GM18520 (cell line): Measurements from ENCODE around the gene COL20A1.

Experiments used
- ATAC-seq: cut with Tn5 transposase; IDR thresholded peaks from one replicate; pipeline ENCODE4 v1.9.1; 2021; ENCODE audit not compliant: unreplicated experiment

The COL20A1 gene

GRCh38 chr20:63346131-63347080, 53.4 kb downstream of the COL20A1 start:
- no peak for ATAC-seq

DNA sequence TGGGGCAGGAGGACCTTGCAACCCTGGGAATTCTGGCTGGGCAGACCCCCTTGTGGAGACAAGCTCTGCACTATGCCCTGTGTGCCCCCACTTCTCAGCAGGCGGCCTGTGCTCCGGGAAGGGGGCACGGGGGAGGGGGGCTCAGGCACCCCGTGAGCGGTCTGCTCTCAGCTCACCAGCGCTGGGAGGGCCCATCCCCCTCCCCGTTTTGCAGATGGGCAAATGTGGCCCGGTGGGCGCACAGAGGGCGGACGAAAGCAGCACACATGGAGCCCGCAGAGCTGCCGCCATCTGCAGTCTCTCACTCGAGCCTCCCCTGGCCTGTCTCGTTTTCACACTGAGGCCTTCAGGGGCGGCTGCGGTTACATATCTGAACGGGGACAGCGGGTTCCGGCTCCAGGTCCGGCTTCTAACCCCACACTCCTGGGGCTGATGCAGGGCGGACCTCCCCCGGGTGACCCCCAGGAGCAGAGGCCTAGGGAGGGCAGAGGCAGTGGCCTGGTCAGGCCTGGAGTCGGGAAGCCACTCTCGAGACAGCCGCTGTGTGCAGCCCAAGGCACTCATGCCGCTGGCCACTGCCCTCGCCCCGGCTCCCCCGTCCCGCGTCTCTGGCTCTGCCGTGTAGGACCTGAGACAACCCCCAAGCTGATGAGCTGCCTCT, 54.2 kb downstream of the COL20A1 start:
- no peak for ATAC-seq

DNA sequence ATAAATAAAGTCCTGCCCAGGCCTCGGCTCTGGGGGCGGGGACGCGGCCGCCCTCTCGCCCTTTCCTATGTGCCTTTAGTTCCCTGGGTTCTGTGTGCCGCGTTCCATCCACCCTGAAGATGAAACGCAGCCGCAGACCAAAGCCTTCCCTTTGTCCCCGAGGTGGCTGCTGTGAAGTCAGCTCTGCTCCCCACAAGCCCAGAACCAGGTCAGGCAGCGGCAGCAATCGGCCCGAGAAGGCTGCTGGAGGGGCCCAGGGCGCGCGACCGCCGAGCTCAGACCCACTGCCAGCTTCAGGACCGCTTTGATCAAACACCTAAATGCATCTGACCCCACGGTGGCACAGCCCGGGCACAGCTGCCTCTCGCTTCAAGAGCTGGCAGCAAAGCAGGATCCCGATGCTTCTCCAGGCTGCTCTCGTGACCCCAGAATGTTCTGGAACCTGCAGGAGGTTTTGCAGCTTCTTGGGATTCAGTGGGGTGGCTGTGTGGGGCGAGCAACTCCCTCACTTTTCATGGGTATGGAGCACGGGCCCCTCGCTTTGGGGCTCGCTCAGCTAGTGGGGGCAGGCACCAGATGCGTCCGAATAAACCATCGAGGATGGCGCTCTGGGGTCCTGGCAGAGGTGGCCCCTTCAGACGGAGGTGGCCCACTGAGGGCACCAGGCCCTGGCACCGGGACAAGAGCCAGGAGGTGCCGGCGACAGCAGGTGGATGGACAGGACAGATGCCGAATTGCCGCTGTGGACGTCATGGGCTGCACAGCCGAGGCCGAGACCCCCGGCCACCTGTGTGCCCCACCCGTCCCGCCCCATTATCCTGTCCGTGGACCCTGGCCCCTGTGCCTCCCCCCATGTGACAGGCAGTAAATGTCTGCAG, 55.2 kb downstream of the COL20A1 start:
- ATAC-seq, result no peak

GRCh38 chr20:63348828-63349515, 56.0 kb downstream of the COL20A1 start:
- ATAC-seq, result no peak

DNA sequence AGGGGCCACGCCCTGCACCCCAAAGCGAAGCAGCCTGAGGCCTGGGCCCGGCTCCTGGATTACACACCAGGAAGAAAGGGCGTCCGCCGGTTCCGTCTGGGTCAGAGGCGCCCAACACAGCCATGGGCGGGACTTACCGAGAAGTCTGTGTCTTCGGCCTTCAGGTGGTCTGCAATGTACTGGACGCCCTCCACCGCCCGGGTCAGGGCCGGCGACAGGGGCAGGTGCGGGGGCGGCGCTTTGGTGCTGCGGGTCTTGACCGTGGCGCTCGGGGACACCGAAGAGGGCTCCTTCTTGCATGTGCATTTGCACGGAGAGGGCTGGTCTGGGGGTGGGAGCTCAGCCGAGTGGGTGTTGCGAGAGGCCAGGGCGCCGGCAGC, 56.5 kb downstream of the COL20A1 start:
- ATAC-seq, result no peak

DNA sequence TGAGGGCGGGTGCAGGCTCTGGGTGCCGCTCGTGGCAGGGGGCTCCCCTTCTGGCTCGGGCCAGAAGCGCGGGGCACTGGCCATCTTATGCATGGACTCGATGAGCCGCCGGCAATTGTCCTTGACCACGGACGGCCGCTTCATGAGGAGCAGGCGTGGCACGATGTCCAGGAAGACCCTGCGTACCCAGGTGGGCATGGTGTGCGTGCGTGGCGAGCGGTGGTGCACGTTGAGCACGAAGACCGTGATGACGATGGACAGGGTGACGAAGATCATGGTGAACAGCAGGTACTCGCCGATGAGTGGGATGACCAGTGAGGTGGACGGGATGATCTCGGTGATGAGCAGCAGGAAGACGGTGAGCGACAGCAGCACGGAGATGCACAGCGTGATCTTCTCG, 57.2 kb downstream of the COL20A1 start:
- ATAC-seq, result no peak

DNA sequence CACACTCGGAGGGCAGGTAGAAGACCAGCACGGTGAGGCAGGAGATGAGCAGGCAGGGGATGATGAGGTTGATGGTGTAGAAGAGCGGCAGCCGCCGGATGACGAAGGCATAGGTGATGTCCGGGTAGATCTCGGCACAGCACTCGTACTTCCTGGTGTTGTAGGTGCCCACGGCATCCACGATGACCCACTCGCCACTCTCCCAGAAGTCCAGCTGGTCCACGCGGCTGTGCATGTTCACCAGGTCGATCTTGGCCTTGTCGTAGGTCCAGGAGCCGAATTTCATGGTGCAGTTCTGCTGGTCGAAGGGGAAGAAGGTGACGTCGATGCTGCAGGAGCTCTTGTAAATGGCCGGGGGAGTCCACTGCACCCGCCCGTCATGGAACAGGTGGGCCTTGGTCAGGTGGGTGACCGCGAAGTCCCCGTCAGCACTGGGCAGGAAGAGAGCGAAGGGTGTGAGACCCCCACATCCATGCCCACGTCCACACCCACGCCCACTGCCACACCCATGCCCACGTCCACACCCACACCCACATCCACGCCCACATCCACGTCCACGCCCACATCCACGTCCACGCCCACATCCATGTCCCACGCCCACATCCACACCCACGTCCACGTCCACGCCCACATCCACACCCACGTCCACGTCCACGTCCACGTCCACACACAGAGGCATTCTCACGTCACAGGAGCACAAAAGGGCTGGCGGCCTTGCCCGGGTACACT, 57.8 kb downstream of the COL20A1 start:
- ATAC-seq, result no peak

GRCh38 chr20:63351326-63351700, 58.3 kb downstream of the COL20A1 start:
- no peak for ATAC-seq

GRCh38 chr20:63351811-63352591, 59.0 kb downstream of the COL20A1 start:
- ATAC-seq, result no peak

DNA sequence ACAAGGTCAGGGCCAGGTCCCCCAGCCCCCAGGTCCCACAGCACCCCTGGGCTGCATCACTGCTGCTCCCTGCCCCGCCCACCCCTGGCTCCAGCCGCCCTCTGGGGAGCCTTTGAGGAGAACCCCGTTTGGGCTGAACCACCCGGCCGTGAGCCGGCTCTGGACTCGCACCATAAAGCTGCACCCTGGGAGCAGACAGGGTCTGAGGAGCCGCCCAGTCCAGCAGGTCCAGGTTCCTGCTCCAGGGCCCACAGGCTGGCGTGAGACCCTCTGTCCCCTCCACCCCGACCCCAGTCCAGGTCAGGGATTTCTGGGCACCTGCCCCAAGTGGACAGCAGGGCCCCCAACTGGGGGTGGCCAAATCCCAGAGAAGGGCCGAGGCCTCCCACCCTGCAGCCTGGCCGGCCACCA, 59.8 kb downstream of the COL20A1 start:
- no peak for ATAC-seq

DNA sequence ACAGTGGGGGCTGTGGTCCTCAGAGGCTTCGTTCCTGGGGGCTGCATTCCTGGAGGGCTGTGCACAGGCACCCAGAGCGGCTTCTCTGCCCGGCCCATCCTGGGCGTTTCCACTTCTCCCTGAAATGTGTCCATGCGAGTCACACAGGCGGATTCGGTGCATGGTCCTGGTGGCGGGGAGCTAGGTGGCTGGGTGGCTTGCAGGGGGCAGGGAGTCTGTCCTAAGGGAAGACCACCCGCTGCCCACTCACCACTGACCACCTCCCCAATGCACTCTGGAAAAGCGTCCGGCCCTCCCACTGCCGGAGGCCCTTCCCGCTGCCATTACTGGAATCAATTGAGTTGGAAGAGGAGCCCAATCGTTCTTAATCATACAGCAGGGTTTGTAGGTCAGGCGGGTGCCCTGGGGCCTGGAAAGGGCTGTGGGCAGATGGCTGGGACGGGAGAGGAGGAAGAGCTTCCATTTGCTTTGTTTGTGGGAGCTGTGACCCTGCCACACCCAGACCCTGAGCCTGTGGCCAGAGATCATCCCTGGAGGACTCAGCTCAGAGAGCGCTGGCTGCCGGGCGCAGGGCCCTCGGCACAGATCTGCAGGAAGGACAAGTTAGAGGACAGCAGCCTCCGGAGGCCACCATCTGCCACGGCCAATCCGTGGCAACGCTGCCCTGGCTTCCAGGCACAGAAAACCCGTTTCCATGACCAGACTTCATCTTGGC, 61.8 kb downstream of the COL20A1 start:
- ATAC-seq, result no peak

GRCh38 chr20:63355781-63356295, 62.9 kb downstream of the COL20A1 start:
- ATAC-seq, result no peak

DNA sequence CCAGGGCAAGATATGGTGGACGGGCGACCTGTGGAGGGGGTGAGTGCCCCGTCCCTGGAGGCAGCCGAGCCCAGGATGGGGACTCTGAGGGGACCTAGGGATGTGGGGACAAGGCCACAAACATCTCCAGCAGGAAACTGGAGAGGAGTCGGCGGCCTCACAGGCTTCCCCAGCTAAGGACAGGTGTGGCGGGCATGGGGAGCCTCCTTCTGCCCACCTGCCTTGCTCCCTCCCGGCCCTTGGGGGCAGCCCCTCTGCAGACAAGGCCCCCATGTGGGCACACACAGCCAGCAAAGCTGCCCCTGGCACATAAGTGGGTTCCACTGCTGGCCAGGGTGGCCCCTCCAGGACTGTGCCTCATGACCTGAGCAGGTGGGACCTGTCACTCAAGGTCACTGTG, 63.5 kb downstream of the COL20A1 start:
- no peak for ATAC-seq

DNA sequence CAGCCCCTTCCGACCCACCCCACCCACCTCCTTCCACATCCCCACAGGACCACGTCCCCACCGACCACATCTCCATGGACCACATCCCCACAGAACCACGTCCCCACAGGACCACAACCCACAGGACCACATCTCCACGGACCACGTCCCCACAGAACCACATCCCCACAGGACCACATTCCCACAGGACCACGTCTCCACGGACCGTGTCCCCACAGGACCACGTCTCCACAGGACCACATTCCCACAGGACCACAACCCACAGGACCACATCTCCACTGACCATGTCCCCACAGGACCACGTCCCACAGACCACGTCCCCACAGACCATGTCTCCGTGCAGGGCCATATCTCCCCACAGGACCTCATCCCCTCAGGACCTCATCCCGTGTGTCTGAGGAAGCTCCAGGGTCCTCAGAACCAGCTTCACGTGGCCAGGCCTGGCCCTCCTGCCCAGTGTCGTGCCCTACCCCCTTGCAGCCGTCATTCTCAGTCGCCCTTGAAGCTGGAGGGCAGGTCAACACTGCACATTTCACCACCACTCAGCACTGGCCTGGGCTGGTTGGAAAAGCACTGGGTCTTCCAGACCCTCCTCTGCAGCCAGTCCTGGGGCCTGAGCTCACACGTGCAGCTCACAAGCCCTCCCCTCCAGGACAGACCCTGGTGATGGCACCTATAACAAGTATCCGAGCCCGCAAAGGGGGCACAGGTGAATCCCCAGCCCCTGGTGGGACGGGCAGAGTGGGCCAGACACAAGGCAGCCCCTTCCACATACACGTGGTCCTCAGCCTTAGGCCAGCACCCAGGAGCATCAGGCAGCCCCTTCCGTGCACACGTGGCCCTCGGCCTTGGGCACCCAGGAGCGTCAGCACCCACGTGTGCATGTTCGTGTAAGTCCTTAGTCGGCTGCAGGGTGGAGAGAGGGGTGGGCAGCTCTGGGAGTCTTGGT, 64.2 kb downstream of the COL20A1 start:
- ATAC-seq, result no peak

GRCh38 chr20:63357921-63358905, 65.2 kb downstream of the COL20A1 start:
- no peak for ATAC-seq
